NCI-H146 treated with DMSO at 0.1 percent for 48 hours (cell line): ENCODE measurements around the gene LDAH.

Source experiments
- DNase-seq: peaks from one replicate; lab custom pipeline; 2025; ENCODE audit not compliant: unreplicated experiment; lab: John Stamatoyannopoulos, UW

LDAH gene

DNA sequence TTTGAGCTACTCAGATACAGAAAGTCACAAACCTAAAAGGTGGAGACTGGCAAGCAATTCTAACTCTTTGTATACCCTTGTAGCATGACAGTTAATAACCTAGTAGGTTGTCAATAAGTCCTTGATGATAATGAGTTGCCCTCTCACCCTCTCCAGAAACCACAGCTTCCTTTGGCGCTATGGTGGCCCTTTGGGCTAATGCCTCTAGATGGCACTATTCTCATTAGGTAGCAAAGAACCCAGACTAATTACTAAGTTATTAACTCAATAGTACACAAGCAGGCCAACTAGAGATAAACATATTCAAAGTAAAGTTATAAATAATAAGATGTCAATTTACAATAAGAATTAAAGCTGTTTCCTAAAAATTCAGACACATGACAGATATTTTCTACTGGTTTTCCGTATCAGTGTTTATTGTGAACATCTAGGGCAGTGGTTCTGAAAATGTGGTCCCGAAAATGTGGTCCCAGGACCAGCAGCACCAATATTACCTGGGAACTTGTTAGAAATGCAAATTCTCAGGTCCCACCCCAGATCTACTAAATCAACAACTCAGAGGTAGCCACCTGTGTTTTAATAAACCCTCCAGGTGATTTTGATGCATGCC, 41.1 kb downstream of the LDAH start:
- DNase-seq: peak; percentile 5

DNA sequence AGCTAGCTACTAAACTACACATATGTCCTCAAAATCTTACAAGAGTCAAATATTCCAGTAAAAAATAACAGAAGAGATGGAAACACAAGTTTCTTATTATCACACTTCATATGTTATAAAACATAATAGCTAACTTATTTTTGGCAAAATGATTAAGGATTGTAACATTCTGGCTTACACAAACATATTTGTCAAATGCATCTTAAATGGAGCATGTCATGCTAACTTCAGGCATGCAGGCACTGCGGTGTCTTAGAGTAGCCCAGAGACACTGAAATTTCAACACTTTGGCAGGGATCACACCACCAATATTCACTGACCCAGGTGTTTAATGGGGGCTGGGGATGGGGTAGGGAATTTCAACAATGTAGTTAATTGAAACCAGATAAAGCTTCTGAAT, 51.6 kb downstream of the LDAH start:
- no peak for DNase-seq

DNA sequence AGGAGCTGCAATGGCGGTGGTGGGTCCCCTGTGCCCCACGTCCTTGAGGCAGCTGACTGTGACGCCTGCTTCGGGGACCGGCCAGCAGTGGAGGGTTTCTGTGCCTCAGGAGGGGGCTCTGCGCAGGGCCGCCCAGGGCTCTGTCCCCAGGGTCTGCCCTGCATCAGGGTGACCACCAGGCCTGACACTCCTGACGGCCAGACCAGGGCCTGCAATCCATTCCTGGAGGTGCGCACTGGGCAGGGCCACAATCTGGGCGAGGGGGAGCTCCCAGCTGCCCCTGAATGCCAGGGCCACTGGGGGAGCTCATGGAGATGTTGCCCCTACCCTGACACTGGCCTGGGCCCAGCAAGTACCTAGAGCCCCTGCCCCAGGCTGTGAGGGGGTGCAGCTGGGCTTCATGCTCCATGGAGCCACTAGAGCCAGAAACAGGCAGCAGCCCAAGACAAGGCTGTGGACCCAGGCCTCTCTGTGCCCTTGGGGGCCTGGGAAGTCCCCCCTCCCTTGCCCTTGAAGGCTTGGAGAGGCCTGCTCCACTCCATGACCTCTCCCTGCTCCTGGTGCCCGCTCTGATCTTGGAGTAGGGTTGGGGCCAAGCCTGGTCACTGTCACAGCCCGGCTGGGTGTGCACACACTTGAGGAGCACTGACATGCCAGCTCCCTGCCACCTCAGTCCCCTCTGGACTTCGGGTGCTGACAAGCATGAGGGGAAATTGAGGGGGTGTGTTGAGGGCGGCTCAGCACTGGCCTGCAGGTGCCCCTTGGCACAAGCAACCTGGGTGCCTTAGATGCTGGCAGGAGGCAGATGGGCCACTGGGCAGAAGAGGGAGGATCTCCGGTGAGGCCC, 55.9 kb downstream of the LDAH start:
- DNase-seq: no peak

DNA sequence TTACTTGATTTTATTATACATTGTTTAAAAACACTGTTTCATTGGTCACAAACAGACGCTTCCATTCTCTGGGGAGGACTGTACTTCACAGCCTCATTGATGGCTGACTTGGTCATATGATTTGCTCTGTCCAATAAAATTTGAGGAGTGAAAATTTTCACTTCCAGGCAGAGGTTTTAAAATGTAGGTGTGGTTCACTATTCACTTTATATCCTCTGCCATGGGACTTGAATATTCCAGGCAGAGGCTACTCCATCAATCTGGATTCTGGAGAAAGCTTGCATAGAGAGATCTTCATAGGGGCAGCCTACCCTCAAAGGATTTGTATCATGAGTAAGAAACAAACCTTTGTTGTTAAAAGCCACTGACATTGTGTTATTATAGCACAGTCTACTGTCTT, 56.7 kb downstream of the LDAH start:
- DNase-seq: no peak

DNA sequence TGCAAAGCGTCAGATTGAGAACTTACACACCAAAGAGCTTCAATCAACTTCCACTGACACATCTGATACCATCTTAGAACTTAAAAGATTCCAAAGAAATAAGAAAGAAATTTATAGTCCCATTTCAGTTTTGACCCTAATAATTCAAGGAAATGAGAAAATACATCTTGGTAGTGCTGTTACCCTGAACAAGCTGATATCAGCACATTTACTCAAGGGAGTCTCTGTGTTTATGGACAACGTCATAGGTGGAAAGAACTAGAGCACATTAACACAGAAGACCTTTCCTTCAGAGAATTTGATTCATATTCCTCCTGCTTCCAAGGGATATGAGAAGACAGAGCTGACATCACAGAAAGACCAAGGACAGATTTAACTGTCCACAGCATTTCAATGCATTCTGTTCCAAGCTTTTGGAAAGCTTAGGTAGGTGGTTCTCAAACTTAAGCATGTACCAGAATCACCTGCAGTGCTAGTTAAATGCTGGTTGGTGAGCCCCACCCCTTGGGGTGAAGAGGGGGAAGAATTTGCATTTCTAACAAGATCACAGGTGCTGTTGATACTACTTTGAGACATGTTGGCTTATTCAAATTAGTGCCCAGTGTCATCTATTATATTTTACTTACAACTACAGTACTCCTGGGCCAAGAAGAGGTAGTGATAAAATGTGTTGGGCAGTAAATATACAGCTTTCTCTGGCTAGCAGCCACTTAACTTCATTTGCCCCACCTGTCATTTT, 59.8 kb downstream of the LDAH start:
- DNase-seq: no peak

GRCh38 chr2:20759487-20759886, 63.4 kb downstream of the LDAH start:
- no peak for DNase-seq

DNA sequence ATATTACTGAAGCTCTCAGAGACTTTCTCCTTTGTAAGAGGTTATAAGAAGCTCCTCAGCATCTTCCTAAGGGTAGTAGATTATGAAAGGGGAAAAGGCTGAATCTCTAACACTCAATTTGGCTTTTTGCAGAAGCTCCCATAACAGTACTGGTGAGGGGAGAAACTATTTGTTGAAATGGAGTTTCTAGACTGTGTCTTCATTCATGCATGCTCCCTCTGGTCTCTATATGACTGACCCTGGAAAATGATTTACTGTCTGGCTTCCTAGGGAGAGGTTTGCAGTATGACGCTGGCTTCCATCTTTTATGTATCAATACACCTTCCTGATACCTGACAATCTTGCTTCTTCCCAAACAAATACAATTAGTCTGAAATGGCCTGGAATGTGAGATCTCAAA, 63.9 kb downstream of the LDAH start:
- no peak for DNase-seq

DNA sequence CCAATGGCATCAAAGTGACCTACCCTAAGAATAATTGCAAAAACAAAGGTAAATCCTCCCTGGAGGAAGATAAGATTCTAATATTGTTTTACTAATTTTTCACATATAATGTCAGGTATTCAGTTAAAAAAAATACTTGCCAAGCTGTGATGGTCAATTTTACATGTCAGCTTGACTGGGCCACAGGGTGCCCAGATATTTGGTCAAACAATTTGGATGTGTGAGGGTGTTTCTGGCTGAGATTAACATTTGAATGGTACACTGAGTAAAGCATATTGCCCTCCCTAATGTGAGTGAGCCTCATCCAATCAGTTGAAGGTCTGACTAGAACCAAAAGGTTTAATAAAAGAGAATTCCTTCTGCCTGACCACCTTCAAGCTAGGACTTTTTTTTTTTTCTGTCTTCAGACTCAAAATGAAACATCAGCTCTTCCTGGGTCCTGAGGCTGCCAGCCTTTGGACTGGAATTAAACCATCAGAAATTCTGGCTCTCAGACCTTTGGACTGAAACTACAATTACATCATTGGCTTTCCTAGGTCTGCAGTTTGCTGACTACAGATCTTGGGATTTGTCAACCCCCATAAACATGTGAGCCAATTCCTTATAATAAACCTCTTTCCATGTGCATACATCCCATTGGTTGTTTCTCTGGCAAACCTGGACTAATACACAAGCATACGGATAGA, 65.4 kb downstream of the LDAH start:
- no peak for DNase-seq

DNA sequence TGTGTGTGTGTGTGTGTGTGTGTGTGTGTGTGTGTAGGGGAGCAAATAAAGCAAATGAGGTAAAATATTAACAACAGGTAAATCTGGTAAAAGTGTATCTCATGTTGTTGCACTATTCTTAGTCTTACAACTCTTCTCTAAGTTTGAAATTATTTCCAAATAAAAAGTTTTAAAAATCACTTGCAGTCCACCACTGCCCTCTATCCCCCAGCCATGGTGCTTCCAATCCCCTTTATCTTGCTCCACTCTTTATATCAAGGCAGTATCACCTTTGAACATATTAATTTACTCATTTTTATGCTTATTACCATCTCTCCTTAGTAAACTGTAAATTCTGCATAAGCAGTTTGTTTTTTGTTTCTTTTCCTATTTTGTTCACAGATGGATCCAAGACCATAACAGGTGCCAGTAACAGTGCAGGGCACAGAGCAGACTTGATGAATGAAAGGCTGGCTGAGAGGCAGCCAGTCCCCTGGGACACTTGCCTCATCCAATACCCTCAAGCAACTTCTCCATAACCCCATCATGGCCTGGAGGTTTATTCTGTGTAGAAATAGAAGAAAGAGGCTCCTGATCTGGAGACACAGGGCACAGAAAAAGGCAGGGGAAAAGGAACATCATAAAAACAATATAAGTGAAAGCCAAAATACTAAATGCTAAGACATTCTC, 67.6 kb downstream of the LDAH start:
- no peak for DNase-seq

- no peak for DNase-seq
Observed at GRCh38 chr2:20752293-20752692, 70.6 kb downstream of the LDAH start.

GRCh38 chr2:20747317-20747716, 75.6 kb downstream of the LDAH start:
- DNase-seq: no peak

DNA sequence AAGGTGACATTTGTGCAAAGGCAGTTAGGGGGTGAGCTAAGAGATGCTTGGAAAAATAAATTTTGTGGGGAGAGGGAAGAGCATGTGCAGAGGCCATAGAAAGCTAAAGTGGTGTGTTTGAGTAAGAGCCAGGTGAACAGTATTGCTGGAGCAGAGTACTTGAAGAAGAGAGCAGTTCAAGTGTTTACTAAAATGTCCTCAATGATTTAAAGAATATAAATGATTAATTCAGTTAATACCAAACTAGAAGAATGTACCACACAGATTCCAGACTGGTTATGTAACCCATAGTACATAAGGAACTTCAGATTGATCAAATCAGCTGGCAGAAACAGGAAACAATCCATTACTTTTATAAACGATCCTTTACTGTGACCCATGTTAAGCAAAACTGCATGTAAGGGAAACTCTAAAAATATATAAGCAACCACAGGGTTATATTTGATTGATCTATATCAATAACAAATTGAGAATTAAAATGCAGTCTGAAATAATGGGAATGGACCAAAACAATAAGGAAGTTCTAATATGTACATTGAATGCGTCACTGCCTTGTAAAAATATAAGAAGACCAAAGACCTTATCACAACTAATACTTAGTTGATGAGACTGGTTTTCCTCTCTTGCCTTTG, 76.9 kb downstream of the LDAH start:
- no peak for DNase-seq

- no peak for DNase-seq
Observed at GRCh38 chr2:20744366-20745335, 78.2 kb downstream of the LDAH start.

- no peak for DNase-seq
Observed at GRCh38 chr2:20738772-20739171, 84.1 kb downstream of the LDAH start.

- DNase-seq: no peak
Observed at GRCh38 chr2:20737505-20737904, 85.4 kb downstream of the LDAH start.

- DNase-seq: no peak
Observed at GRCh38 chr2:20728114-20728758, 94.7 kb downstream of the LDAH start.

GRCh38 chr2:20726913-20727312, 96.0 kb downstream of the LDAH start:
- DNase-seq: no peak

GRCh38 chr2:20725782-20726181, 97.1 kb downstream of the LDAH start:
- DNase-seq: no peak
